BJ (cell line): ENCODE data around the gene ALG8. TPM values are rescaled to one million over a fixed set of nuclear protein-coding genes. Genes with fewer than 3 reads are reported as not detected.

Experiments used
- CTCF ChIA-PET: fragments of 350-600 bp; formaldehyde crosslinking; extraction: SDS; loops from one replicate; lab custom pipeline; 2021; ENCODE audit warnings: antibody characterized with exemption, inconsistent platforms; lab: Yijun Ruan, JAX
- POLR2A ChIA-PET: fragments of 300-600 bp; sonication (Branson Sonifier 250); formaldehyde crosslinking; extraction: SDS; loops from one replicate; lab custom pipeline; 2021; ENCODE audit warnings: antibody characterized with exemption; lab: Charles Lee
- DNase-seq: peaks from one replicate; pipeline ENCODE4 v3.0.0-alpha.2; 2011; ENCODE audit warnings: low read depth
- H3K27me3 ChIP-seq: 2 replicates; pipeline ENCODE4 v1.6.0; 2011; ENCODE audit warnings: low read length; ENCODE audit not compliant: control insufficient read depth, insufficient read depth
- H3K36me3 ChIP-seq: 2 replicates; pipeline ENCODE4 v1.5.1; 2011; ENCODE audit warnings: low read length; ENCODE audit not compliant: control insufficient read depth, insufficient read depth
- H3K4me3 ChIP-seq: 2 replicates; pipeline ENCODE4 v1.5.1; 2011; ENCODE audit warnings: low read depth, mild to moderate bottlenecking, control low read depth, low read length
- CTCF ChIP-seq: IDR thresholded peaks from 2 replicates; pipeline ENCODE4 v1.5.1; 2011; ENCODE audit warnings: low read depth, mild to moderate bottlenecking, control low read depth, inconsistent platforms, low read length, moderate library complexity; ENCODE audit not compliant: insufficient read depth
- polyA plus RNA-seq: library from polyadenylated mRNA; depleted of rRNA; stranded (reverse); fragments of >200 nt; gene quantifications from 2 replicates; pipeline ENCODE4 v1.2.3, GENCODE V29; 2011

The ALG8 gene
- polyA plus RNA-seq, 1 experiment: 33.9 TPM

- ChIA-PET POLR2A (interaction anchor here (0.6 kb wide), 1 partner anchor 10 kb away, joined by 3 read pairs; no protein-coding TSS in a partner anchor), CTCF (interaction anchor here (0.8 kb wide), 1 partner anchor 9 kb away, joined by 3 read pairs; no protein-coding TSS in a partner anchor)
- Histone ChIP-seq H3K27me3 (no peaks in the 10 kb centered on the region), H3K36me3 (peaks cover 6% of the 10 kb centered on the region; the same call in 1 of the 2 replicates), H3K4me3 (no peak overlapping the region)
- no peak for DNase-seq
- no peak for TF ChIP-seq CTCF
Observed at GRCh38 chr11:78069465-78069864, 70.0 kb downstream of the ALG8 start.

GRCh38 chr11:78067704-78068103 lies 71.7 kb downstream of the ALG8 start:
- no peaks in the 10 kb centered on the region for H3K27me3 ChIP-seq
- ChIA-PET CTCF (interaction anchor here (1.4 kb wide), 1 partner anchor 22 kb away, joined by 6 read pairs; no protein-coding TSS in a partner anchor), POLR2A (no interaction called here)
- H3K4me3 ChIP-seq: no peak overlapping the region
- H3K36me3 ChIP-seq: peaks cover 6% of the 10 kb centered on the region; the same call in 1 of the 2 replicates
- DNase-seq: no peak
- TF ChIP-seq CTCF: no peak

DNA sequence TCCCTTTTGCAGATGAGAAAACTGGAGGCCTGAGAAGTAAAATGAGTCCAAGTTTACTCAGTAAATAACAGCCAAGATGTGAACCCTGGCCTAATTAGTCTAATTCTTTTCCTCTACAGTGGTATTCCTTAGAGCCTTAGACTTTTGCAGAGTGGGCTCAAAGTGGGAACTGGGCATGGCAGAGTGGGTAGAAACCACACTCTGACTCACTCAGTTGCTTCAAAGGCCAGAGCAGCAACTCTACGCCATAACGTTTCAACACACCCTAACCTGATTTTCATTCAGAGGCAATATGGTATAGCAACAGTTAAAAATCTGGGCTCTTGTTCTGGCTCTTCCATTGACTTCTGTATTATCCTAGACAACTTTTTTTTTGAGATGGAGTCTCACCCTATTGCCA lies 73.0 kb downstream of the ALG8 start:
- ChIA-PET CTCF (no interaction called here), POLR2A (no interaction called here)
- H3K4me3 ChIP-seq: no peak overlapping the region
- H3K36me3 ChIP-seq: peaks cover 5% of the 10 kb centered on the region; the same call in 1 of the 2 replicates
- no peaks in the 10 kb centered on the region for H3K27me3 ChIP-seq
- DNase-seq: no peak
- TF ChIP-seq CTCF: no peak

- POLR2A ChIA-PET: no interaction called here
- TF ChIP-seq CTCF: no peak
- CTCF ChIA-PET: interaction anchor here (0.9 to 1.3 kb wide), 2 partner anchors 11 to 51 kb away, joined by 3 to 6 read pairs; no protein-coding TSS in a partner anchor
- Histone ChIP-seq H3K36me3 (peaks cover 2% of the 10 kb centered on the region; the same call in 1 of the 2 replicates), H3K4me3 (no peak overlapping the region), H3K27me3 (no peaks in the 10 kb centered on the region)
- no peak for DNase-seq
Observed at GRCh38 chr11:78065203-78065602, 74.2 kb downstream of the ALG8 start.

DNA sequence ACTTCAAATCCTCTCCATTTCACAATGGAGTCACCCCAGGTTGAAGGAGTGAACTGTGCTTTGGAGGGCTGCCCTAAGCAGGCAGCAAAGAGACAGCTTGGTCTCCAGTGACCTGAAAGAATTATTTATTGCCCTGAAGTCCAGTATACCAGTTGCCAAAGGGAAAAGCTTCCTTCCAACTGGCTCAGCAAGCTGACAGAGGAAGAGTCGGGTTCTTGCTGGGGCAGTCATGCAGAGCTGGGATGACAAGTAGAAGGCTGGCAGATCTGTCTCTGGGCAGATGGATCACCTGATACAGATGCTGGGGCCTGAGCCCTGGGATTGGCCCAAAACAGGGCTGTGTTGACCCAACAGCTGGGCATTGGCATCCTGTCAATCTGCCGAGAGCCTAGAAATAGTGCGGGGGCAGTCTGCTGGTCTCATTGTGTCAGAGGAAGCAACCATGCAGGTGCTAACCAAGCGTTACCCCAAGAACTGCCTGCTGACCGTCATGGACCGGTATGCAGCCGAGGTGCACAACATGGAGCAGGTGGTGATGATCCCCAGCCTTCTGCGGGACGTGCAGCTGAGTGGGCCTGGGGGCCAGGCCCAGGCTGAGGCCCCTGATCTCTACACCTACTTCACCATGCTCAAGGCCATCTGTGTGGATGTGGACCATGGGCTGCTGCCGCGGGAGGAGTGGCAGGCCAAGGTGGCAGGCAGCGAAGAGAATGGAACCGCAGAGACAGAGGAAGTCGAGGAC lies 75.8 kb downstream of the ALG8 start, which contains the start of gene THRSP:
Gene THRSP (plus strand): TSS at position 422 of the 742 bp plus-strand sequence. CDS start 21 bp downstream, at position 443.
- POLR2A ChIA-PET: no interaction called here
- no peaks in the 10 kb centered on the region for H3K36me3 ChIP-seq
- no peak for TF ChIP-seq CTCF
- H3K4me3 ChIP-seq: no peak within 1 kb of the TSS
- H3K27me3 ChIP-seq: no peaks in the 10 kb centered on the region
- CTCF ChIA-PET: interaction anchor here (0.6 to 1.2 kb wide), 3 partner anchors 15 to 360 kb away, joined by 3 read pairs; no protein-coding TSS in a partner anchor
- no peak for DNase-seq
